H9 (cell line): ENCODE results near the gene MPPE1. TPM values are rescaled to one million over a fixed set of nuclear protein-coding genes. Genes with fewer than 3 reads are reported as not detected.

ENCODE experiments used
- DNase-seq: peaks from one replicate; pipeline ENCODE4 v3.0.0-alpha.2; 2017
- H2AFZ ChIP-seq: one replicate; pipeline ENCODE4 v1.6.1; 2013; ENCODE audit warnings: mild to moderate bottlenecking, low read length, control low read depth, moderate library complexity
- H2AK5ac ChIP-seq: 2 replicates; pipeline ENCODE4 v1.6.1; 2013; ENCODE audit warnings: low read length, control low read depth, mixed read lengths; ENCODE audit not compliant: insufficient read length
- H2BK120ac ChIP-seq: one replicate; pipeline ENCODE4 v1.6.1; 2013; ENCODE audit warnings: low read depth, mild to moderate bottlenecking, low read length, control low read depth, inconsistent platforms; ENCODE audit not compliant: poor library complexity, severe bottlenecking
- H2BK12ac ChIP-seq: 2 replicates; pipeline ENCODE4 v1.6.1; 2013; ENCODE audit warnings: low read length, control low read depth, mixed read lengths, low read depth; ENCODE audit not compliant: insufficient read length
- H2BK15ac ChIP-seq: 2 replicates; pipeline ENCODE4 v1.6.1; 2013; ENCODE audit warnings: low read depth, low read length, control low read depth
- H2BK20ac ChIP-seq: one replicate; pipeline ENCODE4 v1.6.1; 2013; ENCODE audit warnings: low read depth, mild to moderate bottlenecking, low read length, control low read depth, inconsistent platforms; ENCODE audit not compliant: poor library complexity, severe bottlenecking
- H2BK5ac ChIP-seq: 2 replicates; pipeline ENCODE4 v1.6.1; 2013; ENCODE audit warnings: low read length, control low read depth, mixed read lengths; ENCODE audit not compliant: insufficient read length
- H3K14ac ChIP-seq: 2 replicates; pipeline ENCODE4 v1.6.1; 2013; ENCODE audit warnings: low read length, control low read depth; ENCODE audit not compliant: insufficient read depth
- H3K18ac ChIP-seq: 2 replicates; pipeline ENCODE4 v1.6.1; 2013; ENCODE audit warnings: low read depth, mild to moderate bottlenecking, mixed read lengths, low read length, control low read depth; ENCODE audit not compliant: insufficient read length
- H3K23ac ChIP-seq: 2 replicates; pipeline ENCODE4 v1.6.1; 2013; ENCODE audit warnings: low read length, control low read depth, mixed read lengths, low read depth; ENCODE audit not compliant: insufficient read length
- H3K23me2 ChIP-seq: 2 replicates; pipeline ENCODE4 v1.6.1; 2013; ENCODE audit warnings: low read depth, mild to moderate bottlenecking, mixed read lengths, low read length, control low read depth; ENCODE audit not compliant: insufficient read length, poor library complexity, severe bottlenecking
- H3K27ac ChIP-seq: 2 replicates; pipeline ENCODE4 v1.5.1; 2013; ENCODE audit warnings: low read length, control low read depth, mixed read lengths, low read depth; ENCODE audit not compliant: insufficient read length
- H3K27me3 ChIP-seq: 2 replicates; pipeline ENCODE4 v1.6.1; 2013; ENCODE audit warnings: low read length, control low read depth, inconsistent platforms; ENCODE audit not compliant: insufficient read depth
- H3K4ac ChIP-seq: 2 replicates; pipeline ENCODE4 v1.6.1; 2013; ENCODE audit warnings: low read depth, mild to moderate bottlenecking, control low read depth, inconsistent platforms, low read length, moderate library complexity
- H3K4me1 ChIP-seq: 2 replicates; pipeline ENCODE4 v1.6.1; 2013; ENCODE audit warnings: low read length, control low read depth, inconsistent platforms; ENCODE audit not compliant: insufficient read depth
- H3K4me2 ChIP-seq: 2 replicates; pipeline ENCODE4 v1.6.1; 2013; ENCODE audit warnings: low read length, control low read depth, mixed read lengths; ENCODE audit not compliant: insufficient read length, insufficient read depth
- H3K56ac ChIP-seq: 2 replicates; pipeline ENCODE4 v1.6.1; 2013; ENCODE audit warnings: low read depth, mild to moderate bottlenecking, mixed read lengths, low read length, control low read depth; ENCODE audit not compliant: insufficient read length
- H3K79me1 ChIP-seq: 2 replicates; pipeline ENCODE4 v1.6.1; 2013; ENCODE audit warnings: low read depth, mild to moderate bottlenecking, moderate library complexity, low read length, control low read depth, inconsistent platforms; ENCODE audit not compliant: insufficient read depth, poor library complexity, severe bottlenecking
- H3K79me2 ChIP-seq: 2 replicates; pipeline ENCODE4 v1.6.1; 2013; ENCODE audit warnings: low read length, control low read depth, inconsistent platforms; ENCODE audit not compliant: insufficient read depth
- H3K9ac ChIP-seq: 2 replicates; pipeline ENCODE4 v1.6.1; 2013; ENCODE audit warnings: low read length, control low read depth, mixed read lengths; ENCODE audit not compliant: insufficient read length; ENCODE audit errors: extremely low read depth
- H3K9me3 ChIP-seq: one replicate; pipeline ENCODE4 v1.6.1; 2013; ENCODE audit warnings: low read depth, low read length, inconsistent platforms; ENCODE audit not compliant: control insufficient read depth
- H3T11ph ChIP-seq: one replicate; pipeline ENCODE4 v1.6.1; 2013; ENCODE audit warnings: mild to moderate bottlenecking, low read length, control low read depth, inconsistent platforms
- H4K20me1 ChIP-seq: one replicate; pipeline ENCODE4 v1.6.1; 2013; ENCODE audit not compliant: control insufficient read depth, insufficient read length, insufficient read depth
- H4K5ac ChIP-seq: 2 replicates; pipeline ENCODE4 v1.6.1; 2013; ENCODE audit warnings: low read depth, mild to moderate bottlenecking, mixed read lengths, low read length, control low read depth; ENCODE audit not compliant: insufficient read length
- H4K8ac ChIP-seq: replicated peaks from 2 replicates; pipeline ENCODE4 v1.6.1; 2013; ENCODE audit warnings: low read length, control low read depth, mixed read lengths, low read depth; ENCODE audit not compliant: insufficient read length
- H4K91ac ChIP-seq: 2 replicates; pipeline ENCODE4 v1.6.1; 2013; ENCODE audit warnings: low read depth, mild to moderate bottlenecking, moderate library complexity, mixed read lengths, low read length, control low read depth; ENCODE audit not compliant: insufficient read length
- H3K27ac Mint-ChIP-seq, 3 experiments: 2 replicates in 2 of 3; 3 replicates in 1 of 3; pipeline ENCODE4 v1.8.0; 2020 to 2021; ENCODE audit warnings: mixed read lengths in 3 of 3, mild to moderate bottlenecking in 1 of 3, moderate library complexity in 1 of 3
- H3K27me3 Mint-ChIP-seq: 2 replicates; pipeline ENCODE4 v1.8.0; 2021; ENCODE audit warnings: low read depth, mild to moderate bottlenecking, moderate library complexity, mixed read lengths
- H3K36me3 Mint-ChIP-seq, 3 experiments: 2 replicates in 2 of 3; 3 replicates in 1 of 3; pipeline ENCODE4 v1.8.0; 2020 to 2021; ENCODE audit warnings: low read depth in 3 of 3, mixed read lengths in 3 of 3; ENCODE audit not compliant: insufficient read depth in 1 of 3
- H3K4me1 Mint-ChIP-seq, 2 experiments: 2 replicates each; pipeline ENCODE4 v1.8.0; 2020; ENCODE audit warnings: mixed read lengths in 2 of 2
- H3K4me3 Mint-ChIP-seq, 2 experiments: 2 replicates in 1 of 2; 3 replicates in 1 of 2; pipeline ENCODE4 v1.8.0; 2020 to 2021; ENCODE audit warnings: mild to moderate bottlenecking in 2 of 2, mixed read lengths in 2 of 2, moderate library complexity in 1 of 2
- H3K9me3 Mint-ChIP-seq, 2 experiments: 2 replicates in 1 of 2; 3 replicates in 1 of 2; pipeline ENCODE4 v1.8.0; 2020; ENCODE audit warnings: mild to moderate bottlenecking in 2 of 2, mixed read lengths in 2 of 2, moderate library complexity in 1 of 2
- WGBS: extraction: QIAGEN DNeasy Blood & Tissue Kit; methylation state at CpG from one replicate; pipeline ENCODE4 v1.1.7; 2013; ENCODE audit warnings: missing lambda C conversion rate, low lambda C conversion rate, mixed read lengths; ENCODE audit not compliant: insufficient read length; ENCODE audit errors: extremely low coverage; 5-methylcytosine and 5-hydroxymethylcytosine counted together
- total RNA-seq: library from RNA; stranded (reverse); gene quantifications from 2 replicates; pipeline ENCODE4 v1.2.1, GENCODE V29; 2021
- TF ChIP-seq, protein P1 (sequence below): fragments of 200-600 bp; sonication (generic); conservative IDR thresholded peaks from 3 replicates; pipeline ENCODE4 v1.8.0; 2021; ENCODE audit warnings: antibody characterized with exemption, mild to moderate bottlenecking

Gene MPPE1
- total RNA-seq, 1 experiment from 2014 or later: 13.2 TPM

DNA sequence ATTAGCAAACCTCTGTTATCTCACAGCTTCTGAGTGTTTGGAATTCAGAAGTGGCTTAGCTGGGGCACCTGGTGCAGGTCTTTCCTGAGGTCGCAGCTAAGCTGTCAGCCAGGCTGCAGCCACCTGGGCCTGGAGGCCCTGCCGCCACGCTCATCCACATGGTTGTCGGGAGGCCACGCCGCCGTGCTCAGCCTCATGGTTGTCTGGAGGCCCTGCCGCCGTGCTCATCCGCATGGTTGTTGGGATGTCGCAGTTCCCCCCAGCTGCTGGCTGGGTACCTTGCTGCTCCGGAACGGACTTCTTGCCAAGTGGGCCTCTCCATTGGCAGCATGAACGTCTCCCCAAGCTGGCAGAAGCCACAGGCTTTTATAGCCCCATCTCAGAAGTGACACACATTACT is 24.3 kb upstream of the MPPE1 start:
- Mint-ChIP-seq H3K9me3 (no peaks in the 10 kb centered on the region; a peak in 1 of 5 replicates), H3K27me3 (no peaks in the 10 kb centered on the region), H3K4me1 (peaks cover 0 to 2% of the 10 kb centered on the region in 2 experiments; a peak in 1 of 4 replicates), H3K36me3 (no peaks in the 10 kb centered on the region; a peak in 1 of 7 replicates), H3K27ac (no peak overlapping the region; a peak in 1 of 7 replicates), H3K4me3 (no peak overlapping the region)
- H3K4me1 ChIP-seq: peaks cover 2% of the 10 kb centered on the region; the same call in 1 of the 2 replicates
- no peak overlapping the region for H4K91ac ChIP-seq
- H2AK5ac ChIP-seq: no peak overlapping the region
- no peak overlapping the region for H3K23ac ChIP-seq
- H3K9ac ChIP-seq: no peak overlapping the region
- no peaks in the 10 kb centered on the region for H3K27me3 ChIP-seq
- no peaks in the 10 kb centered on the region for H3K79me2 ChIP-seq
- H3K27ac ChIP-seq: no peak overlapping the region
- DNase-seq: no peak
- no CpG with 5 or more reads among the region's 14 CpGs for WGBS
- H3K14ac ChIP-seq: no peak overlapping the region
- no peak overlapping the region for H2BK12ac ChIP-seq
- no peaks in the 10 kb centered on the region for H3K79me1 ChIP-seq
- no peak overlapping the region for H4K8ac ChIP-seq
- H3K18ac ChIP-seq: no peak overlapping the region
- no peak overlapping the region for H3T11ph ChIP-seq
- TF ChIP-seq, protein P1, sequence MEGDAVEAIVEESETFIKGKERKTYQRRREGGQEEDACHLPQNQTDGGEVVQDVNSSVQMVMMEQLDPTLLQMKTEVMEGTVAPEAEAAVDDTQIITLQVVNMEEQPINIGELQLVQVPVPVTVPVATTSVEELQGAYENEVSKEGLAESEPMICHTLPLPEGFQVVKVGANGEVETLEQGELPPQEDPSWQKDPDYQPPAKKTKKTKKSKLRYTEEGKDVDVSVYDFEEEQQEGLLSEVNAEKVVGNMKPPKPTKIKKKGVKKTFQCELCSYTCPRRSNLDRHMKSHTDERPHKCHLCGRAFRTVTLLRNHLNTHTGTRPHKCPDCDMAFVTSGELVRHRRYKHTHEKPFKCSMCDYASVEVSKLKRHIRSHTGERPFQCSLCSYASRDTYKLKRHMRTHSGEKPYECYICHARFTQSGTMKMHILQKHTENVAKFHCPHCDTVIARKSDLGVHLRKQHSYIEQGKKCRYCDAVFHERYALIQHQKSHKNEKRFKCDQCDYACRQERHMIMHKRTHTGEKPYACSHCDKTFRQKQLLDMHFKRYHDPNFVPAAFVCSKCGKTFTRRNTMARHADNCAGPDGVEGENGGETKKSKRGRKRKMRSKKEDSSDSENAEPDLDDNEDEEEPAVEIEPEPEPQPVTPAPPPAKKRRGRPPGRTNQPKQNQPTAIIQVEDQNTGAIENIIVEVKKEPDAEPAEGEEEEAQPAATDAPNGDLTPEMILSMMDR: no peak
- no peak overlapping the region for H2BK5ac ChIP-seq
- no peak overlapping the region for H4K5ac ChIP-seq
- H3K4ac ChIP-seq: no peak overlapping the region
- no peaks in the 10 kb centered on the region for H3K23me2 ChIP-seq
- H3K56ac ChIP-seq: no peak overlapping the region
- no peak overlapping the region for H2AFZ ChIP-seq
- no peaks in the 10 kb centered on the region for H3K9me3 ChIP-seq
- no peak overlapping the region for H2BK20ac ChIP-seq
- H4K20me1 ChIP-seq: no peaks in the 10 kb centered on the region
- H3K4me2 ChIP-seq: no peak overlapping the region
- H2BK120ac ChIP-seq: no peak overlapping the region
- H2BK15ac ChIP-seq: no peak overlapping the region
